Naive thymus-derived CD8-positive, alpha-beta T cell (primary cell): ENCODE data around the gene BLM. TPM values are rescaled to one million over a fixed set of nuclear protein-coding genes. Genes with fewer than 3 reads are reported as not detected.

Source experiments
- ATAC-seq, 2 donors: fragments of 150-1000 bp; cut with Tn5 transposase in 1 of 2; sonication (Bioruptor Pico), chemical (Tn5 transposase) in 1 of 2; 1 replicate in 1 of 2; 2 replicates in 1 of 2; pipeline ENCODE4 v1.10.0; 2021; ENCODE audit warnings: mild to moderate bottlenecking in 2 of 2, moderate library complexity in 2 of 2
- POLR2A ChIA-PET: fragments of 350-600 bp; sonication (Branson Sonifier 250); formaldehyde crosslinking; loops from one replicate; lab custom pipeline; 2021; ENCODE audit warnings: antibody characterized with exemption; lab: Charles Lee
- DNase-seq, 10 donors: peaks; one replicate each; pipeline versions ENCODE4 v3.0.0 to v3.0.0-alpha.2; 2020 to 2022
- H3K27ac Mint-ChIP-seq, 10 donors: one replicate each; pipeline ENCODE4 v1.8.0; 2020 to 2022; ENCODE audit warnings: mild to moderate bottlenecking in 10 of 10, mixed read lengths in 10 of 10, moderate library complexity in 4 of 10, inconsistent platforms in 1 of 10
- H3K27me3 Mint-ChIP-seq, 5 donors: one replicate each; pipeline ENCODE4 v1.8.0; 2021 to 2022; ENCODE audit warnings: mixed read lengths in 5 of 5
- H3K36me3 Mint-ChIP-seq, 3 donors: one replicate each; pipeline ENCODE4 v1.8.0; 2020 to 2022; ENCODE audit warnings: mixed read lengths in 3 of 3, mild to moderate bottlenecking in 2 of 3, inconsistent platforms in 1 of 3
- H3K4me1 Mint-ChIP-seq, 4 donors: one replicate each; pipeline ENCODE4 v1.8.0; 2021 to 2022; ENCODE audit warnings: mixed read lengths in 4 of 4
- H3K4me3 Mint-ChIP-seq, 10 donors: one replicate each; pipeline ENCODE4 v1.8.0; 2020 to 2022; ENCODE audit warnings: mild to moderate bottlenecking in 10 of 10, mixed read lengths in 10 of 10, moderate library complexity in 6 of 10, inconsistent platforms in 1 of 10
- H3K9me3 Mint-ChIP-seq, 9 donors: one replicate each; pipeline ENCODE4 v1.8.0; 2020 to 2022; ENCODE audit warnings: mixed read lengths in 9 of 9, mild to moderate bottlenecking in 3 of 9, inconsistent platforms in 1 of 9, moderate library complexity in 1 of 9
- polyA plus RNA-seq, 3 donors: library from polyadenylated mRNA; unstranded; fragments of 300-500 nt; fragmentation: Illumina TruSeq; gene quantifications; one replicate each; pipeline ENCODE4 v1.2.3, GENCODE V29; 2021
- total RNA-seq, 8 experiments: library from RNA in 2 of 8; stranded (reverse) in 2 of 8; gene quantifications; one replicate each; pipeline ENCODE4 v1.2.3 and lab custom pipeline; 2021 to 2026

BLM gene
- total and polyA plus RNA-seq, 5 experiments from 2014 or later: 2.6 to 7.1 (median 4.1) TPM

DNA sequence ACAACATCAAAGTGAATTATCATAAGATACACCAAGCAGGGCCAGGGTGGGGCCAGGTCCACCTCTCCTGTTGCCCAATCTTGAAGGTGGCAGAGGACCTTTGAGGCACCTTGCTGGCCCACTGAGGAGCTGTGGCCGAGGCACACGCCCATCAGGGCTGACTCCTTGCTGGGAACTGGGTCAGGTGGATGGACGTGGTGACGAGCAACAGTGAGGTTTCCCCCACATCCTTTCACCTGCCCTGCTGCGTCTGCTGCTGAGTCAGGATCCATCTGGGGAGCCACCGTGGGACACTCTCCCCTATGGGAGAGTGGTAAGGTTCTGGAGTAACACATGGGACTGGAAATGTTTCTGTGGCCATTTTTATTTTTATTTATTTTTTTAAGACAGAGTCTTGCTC lies 134.0 kb downstream of the BLM start:
- Mint-ChIP-seq H3K9me3 (no peaks in the 10 kb centered on the region), H3K27me3 (no peaks in the 10 kb centered on the region), H3K27ac (peak overlapping the region in 7 of 10 donors; percentile 0 to 56 (median 34)), H3K36me3 (no peaks in the 10 kb centered on the region), H3K4me3 (peak overlapping the region in 8 of 10 donors; percentile 28 to 74 (median 61)), H3K4me1 (peaks cover 19 to 57% (median 47%) of the 10 kb centered on the region in 4 donors)
- POLR2A ChIA-PET: interaction anchor here (3.4 kb wide), 1 partner anchor 11 kb away, joined by 27 read pairs; no protein-coding TSS in a partner anchor
- DNase-seq (peak in 1 of 10 donors; percentile 32), ATAC-seq (peak; percentile 41 to 65)

DNA sequence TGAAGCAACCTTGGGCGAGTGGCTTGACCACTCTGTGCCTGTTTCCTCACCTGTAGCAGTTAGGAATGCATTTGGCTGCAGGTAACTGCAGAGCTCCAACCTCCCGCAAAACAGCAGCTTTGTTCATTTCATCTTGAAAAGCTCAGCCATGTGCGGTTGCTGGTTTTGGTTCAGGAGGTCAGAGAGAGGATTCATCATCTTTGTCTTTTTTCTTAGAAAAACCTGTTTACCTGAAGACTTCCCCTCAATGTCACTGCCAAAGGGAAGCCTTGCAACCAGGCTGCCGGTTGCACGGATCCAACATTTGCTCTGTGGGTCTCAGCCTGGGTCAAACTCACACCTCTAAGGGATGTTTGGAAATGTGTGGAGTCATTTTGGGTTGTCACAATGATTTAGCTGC lies 134.8 kb downstream of the BLM start:
- H3K4me1 Mint-ChIP-seq: peaks cover 16 to 63% (median 54%) of the 10 kb centered on the region in 4 donors
- POLR2A ChIA-PET: interaction anchor here (0.7 to 3.4 kb wide), 2 partner anchors 12 to 545 kb away, joined by 6 to 27 read pairs; no protein-coding TSS in a partner anchor
- no peaks in the 10 kb centered on the region for H3K27me3 Mint-ChIP-seq
- ATAC-seq (no peak), DNase-seq (peak in 1 of 10 donors; percentile 40)
- no peaks in the 10 kb centered on the region for H3K9me3 Mint-ChIP-seq
- H3K27ac Mint-ChIP-seq: peak overlapping the region in 9 of 10 donors; percentile 22 to 86 (median 68)
- H3K36me3 Mint-ChIP-seq: no peaks in the 10 kb centered on the region
- peak overlapping the region in 9 of 10 donors; percentile 58 to 74 (median 66) for H3K4me3 Mint-ChIP-seq

DNA sequence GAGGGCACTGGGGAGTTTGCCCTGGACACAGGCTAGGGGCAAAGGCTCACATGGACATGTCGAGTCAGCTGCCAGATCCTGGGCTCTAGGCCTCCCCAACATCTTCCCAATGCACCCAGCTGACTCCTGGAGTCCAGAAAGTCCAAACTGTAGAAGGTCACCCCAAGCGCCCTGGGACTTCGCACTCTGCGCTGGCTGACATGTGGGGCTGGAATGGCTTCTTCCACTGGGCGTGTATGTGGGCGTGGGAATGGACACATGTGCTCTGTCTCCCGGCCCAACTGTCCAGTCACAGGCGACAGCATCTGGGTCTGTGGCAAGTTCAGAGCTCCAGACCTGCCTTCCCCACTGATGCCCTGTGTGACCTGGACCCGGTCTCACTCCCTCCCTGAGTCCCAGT lies 138.0 kb downstream of the BLM start:
- no peak overlapping the region for H3K4me3 Mint-ChIP-seq
- no peaks in the 10 kb centered on the region for H3K9me3 Mint-ChIP-seq

DNA sequence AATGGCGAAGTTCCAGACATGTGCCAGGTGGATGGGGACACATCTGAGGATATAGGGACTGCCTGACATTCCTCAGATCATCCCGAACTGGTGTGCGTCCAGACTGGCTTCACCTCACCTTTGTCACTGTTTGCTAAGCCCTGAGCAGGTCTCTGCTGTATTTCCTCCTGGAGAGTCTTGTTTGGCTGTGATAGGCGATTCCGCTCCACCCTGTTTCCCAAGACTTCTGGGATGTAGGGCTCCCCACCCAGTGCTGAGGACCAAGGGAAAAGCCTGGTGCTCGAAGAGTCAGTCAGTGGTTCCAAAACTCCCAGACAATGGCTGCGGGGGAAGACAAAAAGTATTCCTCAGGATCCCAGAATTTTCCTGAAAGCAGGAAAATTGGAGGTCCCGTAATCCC lies 140.2 kb downstream of the BLM start:
- Mint-ChIP-seq H3K4me3 (no peak overlapping the region), H3K27me3 (no peaks in the 10 kb centered on the region), H3K36me3 (no peaks in the 10 kb centered on the region), H3K9me3 (no peaks in the 10 kb centered on the region), H3K27ac (peak overlapping the region in 6 of 10 donors; percentile 37 to 87 (median 73)), H3K4me1 (peaks cover 9 to 67% (median 51%) of the 10 kb centered on the region in 4 donors)
- ATAC-seq (no peak), DNase-seq (no peak)
- POLR2A ChIA-PET: no interaction called here

More for the DNA sequence above, 138.0 kb downstream of the BLM start:
- ATAC-seq (no peak), DNase-seq (no peak)
- Mint-ChIP-seq H3K4me1 (peaks cover 20 to 82% (median 70%) of the 10 kb centered on the region in 4 donors), H3K27me3 (no peaks in the 10 kb centered on the region), H3K36me3 (no peaks in the 10 kb centered on the region), H3K27ac (peak overlapping the region in 7 of 10 donors; percentile 25 to 95 (median 82))
- POLR2A ChIA-PET: interaction anchor here (1.0 kb wide), 1 partner anchor 17 kb away, joined by 3 read pairs; no protein-coding TSS in a partner anchor

DNA sequence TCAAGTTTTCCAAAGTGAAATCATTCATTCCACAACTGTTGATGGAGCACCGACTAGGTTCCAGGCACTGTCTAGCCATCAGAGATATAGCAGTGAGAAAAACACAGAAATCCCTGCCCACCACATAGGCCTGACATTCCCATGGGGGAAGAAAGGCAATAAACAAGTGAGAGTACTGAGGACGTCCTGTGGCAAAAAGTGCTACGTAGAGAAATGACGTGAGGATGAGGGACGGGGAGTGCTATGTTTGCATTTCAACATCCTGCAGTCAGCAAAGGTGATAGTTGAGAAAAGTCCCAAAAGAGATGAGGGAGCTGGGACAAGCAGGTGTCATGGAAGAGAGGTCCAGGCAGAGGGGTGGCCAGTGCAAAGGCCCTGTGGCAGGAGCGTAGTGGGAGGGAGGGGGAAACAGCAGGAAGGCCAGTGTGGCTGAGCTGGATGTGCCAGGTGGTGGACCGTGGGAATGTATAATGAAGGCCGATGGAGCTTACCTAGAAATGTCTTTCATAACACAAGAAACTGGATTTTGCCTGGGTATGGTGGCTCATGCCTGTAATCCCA lies 140.8 kb downstream of the BLM start:
- Mint-ChIP-seq H3K9me3 (no peaks in the 10 kb centered on the region), H3K27ac (peak overlapping the region; percentile 5 to 82 (median 52))

DNA sequence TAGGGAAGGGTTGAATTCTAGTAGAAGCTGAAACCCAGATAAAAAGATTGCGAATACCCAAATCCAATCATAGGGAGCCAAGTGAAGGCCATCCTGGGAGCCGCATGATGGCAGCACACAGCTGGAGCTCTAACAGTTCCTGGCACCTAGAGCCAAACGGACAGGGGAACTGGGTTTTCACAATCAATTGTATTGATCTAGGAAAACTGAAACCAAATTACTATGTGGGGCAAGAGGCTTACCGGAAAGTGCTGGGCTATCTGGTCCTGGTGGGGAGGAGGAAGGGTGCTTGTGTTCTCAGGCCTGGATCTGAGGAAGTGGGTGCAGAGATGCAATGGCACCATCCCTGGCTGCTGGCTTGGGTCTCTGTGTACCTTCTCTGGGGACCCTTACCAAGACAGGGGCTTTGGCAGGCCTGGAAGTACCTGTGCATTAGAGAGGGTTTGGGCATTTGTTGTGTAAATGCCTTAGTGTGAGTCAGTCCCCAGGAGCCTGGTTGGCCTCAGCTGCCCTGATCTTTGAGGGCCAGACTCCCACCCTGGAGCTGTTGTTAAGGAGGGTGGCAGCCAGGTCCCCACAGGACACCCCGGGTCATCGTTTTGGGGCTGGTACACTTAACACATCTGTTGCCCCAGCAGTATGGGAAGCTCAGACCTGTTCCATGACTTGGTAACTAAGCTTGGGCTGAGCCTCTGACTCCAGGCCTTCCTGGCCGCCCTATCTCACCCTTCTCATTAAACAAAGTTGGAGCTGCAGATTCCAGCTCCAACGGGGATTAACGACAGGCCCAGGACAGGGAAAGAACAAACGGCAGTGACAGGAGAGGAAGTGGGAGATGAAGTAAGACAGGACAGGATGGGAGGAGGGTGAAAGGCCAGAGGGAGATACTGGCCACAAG lies 142.3 kb downstream of the BLM start:
- Mint-ChIP-seq H3K27me3 (no peaks in the 10 kb centered on the region), H3K36me3 (no peaks in the 10 kb centered on the region), H3K4me1 (peaks cover 5 to 58% (median 36%) of the 10 kb centered on the region in 4 donors), H3K4me3 (no peak overlapping the region), H3K27ac (peak overlapping the region in 5 of 10 donors; percentile 35 to 88 (median 81)), H3K9me3 (no peaks in the 10 kb centered on the region)
- DNase-seq (no peak), ATAC-seq (no peak)
- POLR2A ChIA-PET: interaction anchor here (0.8 to 2.0 kb wide), 2 partner anchors 13 to 22 kb away, joined by 3 to 4 read pairs; no protein-coding TSS in a partner anchor

More for the DNA sequence above, 140.8 kb downstream of the BLM start:
- peak overlapping the region in 2 of 10 donors; percentile 28 to 39 for H3K4me3 Mint-ChIP-seq
- ATAC-seq (no peak), DNase-seq (no peak)
- H3K27me3 Mint-ChIP-seq: no peaks in the 10 kb centered on the region
- no peaks in the 10 kb centered on the region for H3K36me3 Mint-ChIP-seq
- H3K4me1 Mint-ChIP-seq: peaks cover 8 to 60% (median 45%) of the 10 kb centered on the region in 4 donors
- POLR2A ChIA-PET: interaction anchor here (2.0 kb wide), 1 partner anchor 20 kb away, joined by 4 read pairs; no protein-coding TSS in a partner anchor

DNA sequence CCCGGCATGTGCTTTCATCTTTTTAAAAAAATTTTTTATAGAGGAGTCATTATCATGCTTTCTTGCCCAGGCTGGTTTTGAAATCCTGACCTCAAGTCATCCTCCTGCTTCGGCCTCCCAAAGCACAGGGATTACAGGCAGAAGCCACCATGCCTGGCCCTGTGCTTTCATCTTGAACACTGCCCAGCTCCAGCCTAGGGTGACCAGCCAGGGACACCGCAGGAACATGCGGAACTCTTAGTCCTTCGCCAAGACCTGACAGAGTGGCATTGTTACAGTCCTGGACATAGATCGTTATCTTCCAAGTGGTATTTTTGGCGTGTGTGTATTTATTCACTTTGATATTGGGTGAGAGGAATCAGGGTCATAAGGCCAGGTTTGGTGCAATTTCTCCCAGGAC lies 143.3 kb downstream of the BLM start:
- peak overlapping the region in 3 of 10 donors; percentile 8 to 86 (median 80) for H3K27ac Mint-ChIP-seq
- H3K9me3 Mint-ChIP-seq: no peaks in the 10 kb centered on the region
- no peaks in the 10 kb centered on the region for H3K36me3 Mint-ChIP-seq
- no peaks in the 10 kb centered on the region for H3K27me3 Mint-ChIP-seq
- H3K4me3 Mint-ChIP-seq: no peak overlapping the region
- ATAC-seq (no peak), DNase-seq (no peak)
- peaks cover 4 to 49% (median 31%) of the 10 kb centered on the region in 4 donors for H3K4me1 Mint-ChIP-seq
- POLR2A ChIA-PET: no interaction called here

DNA sequence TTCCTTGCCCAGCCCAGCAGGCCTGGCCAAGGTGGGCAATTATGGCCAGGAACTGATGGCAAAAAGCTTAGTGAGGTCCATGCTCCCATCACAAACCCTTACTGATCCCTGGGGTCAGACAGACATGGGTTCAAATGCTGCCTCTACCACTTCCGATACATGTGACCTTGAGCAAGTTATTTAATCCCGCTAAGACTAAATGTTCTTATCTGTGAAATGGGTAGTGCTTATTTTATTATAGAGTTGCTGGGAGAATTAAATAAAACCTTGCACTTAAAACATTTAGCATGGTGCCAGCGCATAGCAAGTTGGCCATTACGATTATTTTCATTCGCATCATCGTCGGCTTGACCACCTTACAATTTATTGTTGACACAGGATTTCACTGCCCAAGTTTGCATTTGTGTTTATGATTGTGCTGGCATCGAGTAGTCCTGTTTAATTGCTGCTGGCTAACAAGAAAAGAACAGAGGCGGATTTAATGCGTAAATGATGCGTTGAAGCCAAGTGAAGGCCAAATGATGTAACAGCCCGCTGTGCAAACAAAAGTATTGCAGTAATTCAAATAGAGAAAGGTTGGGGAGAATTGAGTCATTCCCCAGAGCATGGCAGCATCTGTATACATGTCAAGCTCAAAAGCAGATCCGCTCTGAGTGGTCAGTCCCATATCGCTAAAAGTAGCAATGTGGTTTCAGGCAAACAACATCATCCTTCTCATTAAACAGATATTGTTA lies 144.0 kb downstream of the BLM start:
- ATAC-seq: no peak
- H3K4me1 Mint-ChIP-seq: peaks cover 4 to 42% (median 25%) of the 10 kb centered on the region in 4 donors
- POLR2A ChIA-PET: interaction anchor here (1.1 kb wide), 1 partner anchor 9 kb away, joined by 3 read pairs; no protein-coding TSS in a partner anchor

DNA sequence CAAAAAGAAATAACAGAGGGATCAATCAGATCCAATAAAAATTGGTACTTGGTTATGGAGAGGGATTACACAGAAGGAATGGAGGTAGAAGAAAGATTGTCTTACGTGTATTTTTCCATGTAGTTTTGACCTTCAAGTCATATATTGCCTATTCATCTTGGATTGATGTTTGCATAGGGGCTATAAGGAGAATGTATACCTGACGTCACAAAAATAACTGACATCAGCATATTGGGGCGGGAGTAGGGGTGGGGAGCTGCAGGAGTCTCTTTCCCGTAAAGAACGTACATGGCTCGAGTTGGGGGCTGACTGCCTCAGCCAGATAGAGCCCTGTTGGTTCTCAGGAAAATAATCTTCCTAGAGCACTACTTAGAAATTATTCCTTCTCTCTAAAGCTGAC lies 145.3 kb downstream of the BLM start:
- no peak for ATAC-seq
- no peak for DNase-seq
- peaks cover 4 to 29% (median 14%) of the 10 kb centered on the region in 4 donors for H3K4me1 Mint-ChIP-seq
- no peaks in the 10 kb centered on the region for H3K27me3 Mint-ChIP-seq
- no peaks in the 10 kb centered on the region for H3K9me3 Mint-ChIP-seq
- no peaks in the 10 kb centered on the region for H3K36me3 Mint-ChIP-seq
- no peak overlapping the region for H3K4me3 Mint-ChIP-seq
- peak overlapping the region in 1 of 10 donors; percentile 10 for H3K27ac Mint-ChIP-seq
- POLR2A ChIA-PET: no interaction called here

More for the DNA sequence above, 144.0 kb downstream of the BLM start:
- Mint-ChIP-seq H3K27ac (no peak overlapping the region), H3K9me3 (no peaks in the 10 kb centered on the region), H3K27me3 (no peaks in the 10 kb centered on the region), H3K4me3 (no peak overlapping the region), H3K36me3 (no peaks in the 10 kb centered on the region)
- DNase-seq: no peak

DNA sequence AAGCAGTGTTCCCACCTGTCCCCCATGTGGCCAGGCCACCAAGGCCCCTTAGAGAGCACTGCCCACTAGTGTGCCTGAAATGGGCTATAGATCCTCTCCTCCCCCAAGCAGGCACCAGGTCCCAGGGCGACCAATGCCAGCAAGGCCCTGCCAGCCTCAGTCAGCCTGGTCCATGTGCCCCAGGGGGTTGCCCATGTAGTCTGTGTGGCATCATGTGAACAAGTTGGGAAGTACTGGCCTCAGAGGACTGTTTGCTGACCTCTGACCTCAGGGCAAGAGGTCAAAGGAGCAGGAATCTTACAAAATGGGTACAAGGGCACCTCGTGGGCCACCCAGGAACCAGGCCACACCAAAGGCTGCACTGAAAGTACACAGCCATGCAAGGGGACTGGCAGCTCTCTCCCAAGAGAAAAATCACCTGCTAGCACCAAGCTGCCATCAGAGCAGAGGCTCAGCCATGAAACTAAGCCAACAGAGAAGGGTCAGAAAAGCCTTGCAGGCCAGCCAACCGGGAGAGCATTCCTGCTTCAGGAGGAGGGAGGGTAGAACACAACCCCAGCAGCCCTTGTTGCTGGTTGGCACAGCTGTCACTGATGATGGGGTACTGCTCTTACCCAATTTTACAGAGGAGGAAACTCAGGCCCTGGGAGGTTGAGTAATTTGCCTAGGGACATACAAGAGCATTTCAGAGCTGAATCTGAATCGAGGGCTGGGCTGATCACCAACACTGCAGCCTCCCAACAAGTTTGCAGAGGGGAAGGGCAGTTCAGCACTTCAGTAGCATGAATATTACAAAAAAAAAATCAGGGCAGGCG lies 146.0 kb downstream of the BLM start:
- POLR2A ChIA-PET: interaction anchor here (1.4 kb wide), 1 partner anchor 47 kb away, joined by 3 read pairs; no protein-coding TSS in a partner anchor
- Mint-ChIP-seq H3K4me1 (peaks cover 6 to 25% (median 7%) of the 10 kb centered on the region in 4 donors), H3K4me3 (no peak overlapping the region), H3K9me3 (no peaks in the 10 kb centered on the region), H3K36me3 (no peaks in the 10 kb centered on the region), H3K27ac (peak overlapping the region in 4 of 10 donors; percentile 26 to 60 (median 42)), H3K27me3 (no peaks in the 10 kb centered on the region)
- DNase-seq: no peak
- ATAC-seq: no peak

DNA sequence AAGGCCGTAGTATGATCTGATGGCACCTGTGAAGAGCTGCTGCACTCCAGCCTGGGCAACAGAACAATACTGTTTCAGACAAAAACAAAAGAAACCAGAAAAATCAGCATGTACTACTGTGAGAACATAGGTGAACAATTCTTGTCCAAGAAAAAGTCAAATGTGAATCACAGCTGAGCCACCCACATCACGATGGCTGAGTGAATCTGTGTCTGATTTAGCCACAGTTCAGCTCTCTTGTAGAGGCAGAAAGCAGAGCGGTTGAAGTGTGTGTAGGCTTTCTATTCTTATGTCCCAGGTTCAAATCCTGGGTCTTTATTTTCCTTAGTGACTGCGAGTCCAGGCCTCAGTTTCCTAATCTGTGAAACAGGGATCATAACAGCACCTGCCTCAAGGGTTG lies 146.8 kb downstream of the BLM start:
- H3K36me3 Mint-ChIP-seq: no peaks in the 10 kb centered on the region
- no peak for ATAC-seq
- H3K27me3 Mint-ChIP-seq: no peaks in the 10 kb centered on the region
- H3K4me1 Mint-ChIP-seq: peaks cover 7 to 31% (median 10%) of the 10 kb centered on the region in 4 donors
- DNase-seq: no peak
- no peaks in the 10 kb centered on the region for H3K9me3 Mint-ChIP-seq
- POLR2A ChIA-PET: interaction anchor here (1.4 kb wide), 1 partner anchor 48 kb away, joined by 3 read pairs; no protein-coding TSS in a partner anchor
- H3K4me3 Mint-ChIP-seq: no peak overlapping the region
- H3K27ac Mint-ChIP-seq: peak overlapping the region in 1 of 10 donors; percentile 22
